GM19395 (cell line): Measurements from ENCODE around the gene GPR146.

Source experiments
- ATAC-seq: cut with Tn5 transposase; IDR thresholded peaks from one replicate; pipeline ENCODE4 v1.9.1; 2021; ENCODE audit warnings: mild to moderate bottlenecking, moderate library complexity; ENCODE audit not compliant: unreplicated experiment

The GPR146 gene

DNA sequence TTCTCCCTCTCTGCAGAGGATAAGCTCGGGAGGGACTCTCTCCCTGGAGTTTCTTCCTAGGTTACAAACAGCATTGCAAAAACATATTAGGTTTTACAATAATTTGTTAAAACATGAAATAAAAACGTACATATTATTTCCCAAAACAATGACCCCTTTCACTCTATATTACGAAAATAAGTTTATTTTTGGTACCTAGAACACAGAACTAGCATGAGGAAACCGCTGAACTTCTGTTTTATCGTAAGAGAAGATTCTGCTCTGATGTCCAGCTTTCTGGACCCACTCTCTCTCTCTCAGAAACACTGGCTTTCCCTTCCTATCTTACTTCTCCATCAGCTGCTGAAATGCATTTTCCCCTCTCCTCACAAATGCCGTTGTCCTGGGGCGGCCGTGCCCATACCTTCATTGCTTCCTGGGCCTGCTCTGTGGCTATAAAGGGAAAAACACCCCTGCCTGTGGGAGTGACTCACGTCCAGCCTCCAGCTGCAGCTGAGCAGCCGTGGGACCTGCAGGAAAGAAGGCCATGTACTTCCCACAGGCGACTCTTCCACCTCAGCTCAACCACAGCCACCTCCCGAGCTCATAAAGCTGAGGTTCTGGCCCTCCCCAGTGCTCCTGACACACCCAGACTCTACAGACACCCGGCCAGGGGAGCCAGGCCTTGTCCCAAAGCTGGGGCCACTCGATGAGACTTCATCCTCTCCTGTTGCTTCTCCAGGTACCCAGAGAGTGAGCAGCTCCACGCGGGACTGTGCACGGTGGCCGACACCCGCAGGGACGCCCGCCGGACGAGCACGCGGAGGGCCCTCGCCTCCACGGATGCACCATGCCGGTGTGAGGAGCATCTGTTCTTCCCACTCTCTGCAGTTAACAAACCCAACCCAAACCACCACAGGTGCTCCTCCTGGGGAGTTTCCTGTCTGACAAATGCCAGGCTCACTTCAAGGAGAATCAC, 46.6 kb downstream of the GPR146 start:
- ATAC-seq, result no peak

DNA sequence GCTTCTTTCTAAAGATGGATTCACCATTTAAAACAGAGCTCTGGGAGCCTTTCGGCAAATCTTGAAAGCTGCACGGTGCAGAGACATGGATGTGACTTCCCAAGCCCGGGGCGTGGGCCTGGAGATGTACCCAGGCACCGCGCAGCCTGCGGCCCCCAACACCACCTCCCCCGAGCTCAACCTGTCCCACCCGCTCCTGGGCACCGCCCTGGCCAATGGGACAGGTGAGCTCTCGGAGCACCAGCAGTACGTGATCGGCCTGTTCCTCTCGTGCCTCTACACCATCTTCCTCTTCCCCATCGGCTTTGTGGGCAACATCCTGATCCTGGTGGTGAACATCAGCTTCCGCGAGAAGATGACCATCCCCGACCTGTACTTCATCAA, 47.3 kb downstream of the GPR146 start:
- no peak for ATAC-seq

DNA sequence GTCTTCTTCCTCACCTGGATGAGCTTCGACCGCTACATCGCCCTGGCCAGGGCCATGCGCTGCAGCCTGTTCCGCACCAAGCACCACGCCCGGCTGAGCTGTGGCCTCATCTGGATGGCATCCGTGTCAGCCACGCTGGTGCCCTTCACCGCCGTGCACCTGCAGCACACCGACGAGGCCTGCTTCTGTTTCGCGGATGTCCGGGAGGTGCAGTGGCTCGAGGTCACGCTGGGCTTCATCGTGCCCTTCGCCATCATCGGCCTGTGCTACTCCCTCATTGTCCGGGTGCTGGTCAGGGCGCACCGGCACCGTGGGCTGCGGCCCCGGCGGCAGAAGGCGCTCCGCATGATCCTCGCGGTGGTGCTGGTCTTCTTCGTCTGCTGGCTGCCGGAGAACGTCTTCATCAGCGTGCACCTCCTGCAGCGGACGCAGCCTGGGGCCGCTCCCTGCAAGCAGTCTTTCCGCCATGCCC, 47.9 kb downstream of the GPR146 start:
- no peak for ATAC-seq

GRCh38 chr7:1092806-1093501, 48.6 kb downstream of the GPR146 start:
- ATAC-seq, result no peak

- ATAC-seq, result no peak
Observed at GRCh38 chr7:1093502-1093843, 49.1 kb downstream of the GPR146 start.

DNA sequence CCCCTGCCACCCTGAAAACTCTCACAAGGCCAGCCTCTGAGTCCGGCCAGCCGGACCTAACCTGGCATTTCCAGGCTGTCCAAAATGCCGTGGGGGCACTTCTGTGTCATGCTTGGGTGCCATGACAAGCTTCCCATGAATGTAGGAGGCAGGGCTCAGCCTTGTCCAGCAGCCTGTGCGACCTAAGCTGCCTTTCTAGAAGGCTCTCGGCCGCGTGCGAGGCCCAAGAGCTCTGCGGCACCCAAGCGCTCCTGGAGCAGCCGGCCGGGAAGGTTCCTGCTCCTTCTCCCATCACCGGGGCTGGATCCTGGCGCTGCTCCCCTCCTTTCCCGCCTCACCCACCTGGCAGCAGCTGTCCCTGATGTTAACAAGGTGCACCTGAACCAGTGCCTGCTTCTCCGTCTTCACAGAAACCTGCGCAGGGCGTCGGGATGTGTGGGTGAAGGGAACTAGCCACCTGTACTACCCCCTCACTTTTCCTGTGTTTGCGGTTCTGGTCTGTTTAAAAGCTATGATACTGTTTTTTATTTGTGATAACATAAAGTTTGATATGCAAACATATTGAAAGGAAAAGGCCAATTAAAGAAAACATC, 49.7 kb downstream of the GPR146 start:
- ATAC-seq, result no peak

- ATAC-seq, result no peak
Observed at GRCh38 chr7:1094870-1095269, 50.5 kb downstream of the GPR146 start.

GRCh38 chr7:1095621-1096155, 51.3 kb downstream of the GPR146 start:
- ATAC-seq, result no peak

- ATAC-seq, result no peak
Observed at GRCh38 chr7:1096156-1097119, 52.1 kb downstream of the GPR146 start.

DNA sequence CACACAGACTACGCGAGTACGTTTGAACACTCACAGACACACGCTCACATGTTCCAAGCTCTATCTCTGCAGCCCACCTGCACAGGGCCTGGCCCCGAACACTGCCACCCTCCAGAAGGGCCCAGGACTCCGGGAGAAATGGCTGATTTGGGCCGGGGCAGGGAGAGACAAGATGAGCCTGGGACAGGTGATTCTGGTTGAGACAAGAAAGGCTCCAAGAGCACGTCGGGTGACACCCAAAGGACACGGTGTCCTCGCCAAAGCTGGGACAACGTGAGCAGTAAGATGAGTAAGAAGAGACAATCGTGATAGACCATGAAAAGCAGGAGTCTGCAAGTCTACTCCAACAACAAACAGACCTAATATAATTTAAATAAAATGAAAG, 52.8 kb downstream of the GPR146 start:
- no peak for ATAC-seq

- ATAC-seq, result no peak
Observed at GRCh38 chr7:1098243-1099153, 54.2 kb downstream of the GPR146 start.

DNA sequence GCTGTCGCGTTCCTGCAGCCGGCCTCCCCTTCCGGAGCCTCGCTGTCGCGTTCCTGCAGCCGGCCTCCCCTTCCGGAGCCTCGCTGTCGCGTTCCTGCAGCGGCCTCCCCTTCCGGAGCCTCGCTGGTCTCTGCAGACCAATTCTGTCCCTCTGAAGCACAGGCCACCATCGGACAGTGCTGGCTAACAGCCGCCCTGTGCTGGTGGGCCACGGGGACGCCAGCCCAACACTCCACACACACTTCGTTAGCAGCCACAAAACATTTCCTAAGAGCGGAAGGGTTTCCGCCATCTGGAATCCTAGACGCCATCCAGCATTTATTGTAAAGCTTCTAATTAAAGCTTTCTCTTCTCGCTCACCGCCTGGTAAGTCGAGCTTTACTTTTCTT, 54.8 kb downstream of the GPR146 start:
- ATAC-seq, result no peak

DNA sequence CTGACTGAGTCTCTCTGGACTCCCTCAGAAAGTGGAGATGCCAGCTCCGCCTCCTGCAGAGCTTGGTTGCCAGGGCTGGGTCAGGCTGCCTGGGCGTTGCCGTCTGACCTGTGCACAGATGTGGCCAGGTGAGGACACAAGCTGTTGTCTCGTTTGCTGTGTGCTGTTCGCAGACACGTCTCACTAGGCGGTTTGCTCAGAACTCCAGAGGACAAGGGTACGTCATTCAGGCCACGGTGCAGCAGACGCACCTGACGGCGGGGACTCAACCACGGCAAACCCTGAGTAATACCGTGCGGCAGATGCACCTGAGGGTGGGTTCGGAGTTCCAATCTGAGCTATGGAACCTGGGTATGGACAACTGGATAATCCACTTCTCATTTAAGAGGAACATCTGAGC, 55.3 kb downstream of the GPR146 start:
- no peak for ATAC-seq

- no peak for ATAC-seq
Observed at GRCh38 chr7:1100386-1100785, 56.0 kb downstream of the GPR146 start.

GRCh38 chr7:1100834-1101562, 56.7 kb downstream of the GPR146 start:
- no peak for ATAC-seq

- ATAC-seq, result no peak
Observed at GRCh38 chr7:1101563-1102431, 57.5 kb downstream of the GPR146 start.

- ATAC-seq, result no peak
Observed at GRCh38 chr7:1103009-1103788, 58.9 kb downstream of the GPR146 start.
